Mucosa of descending colon (tissue), 3 donors: ENCODE measurements around the gene CD81. TPM values are rescaled to one million over a fixed set of nuclear protein-coding genes. Genes with fewer than 3 reads are reported as not detected.
"Not testable (repeated sequence)": the region's sequence is repeated elsewhere in the genome, so short reads cannot be mapped to it uniquely, and the experiment has no call there.

ENCODE experiments used
- ATAC-seq: fragments of 200-7000 bp; cut with Tn5 transposase; one replicate; pipeline ENCODE4 v1.9.1; 2020; ENCODE audit warnings: mild to moderate bottlenecking, moderate library complexity
- DNase-seq, 3 donors: peaks; one replicate each; pipeline ENCODE4 v3.0.0-alpha.2; 2020
- H3K36me3 ChIP-seq: fragments of 200-600 bp; one replicate; pipeline ENCODE4 v1.8.0; 2021; ENCODE audit warnings: low read depth, mild to moderate bottlenecking
- H3K4me1 ChIP-seq: fragments of 200-600 bp; one replicate; pipeline ENCODE4 v1.8.0; 2021; ENCODE audit warnings: low read depth, mild to moderate bottlenecking
- H3K4me3 ChIP-seq: fragments of 200-600 bp; one replicate; pipeline ENCODE4 v1.8.0; 2021; ENCODE audit warnings: mild to moderate bottlenecking
- H3K9me3 ChIP-seq: fragments of 200-600 bp; one replicate; pipeline ENCODE4 v1.8.0; 2021; ENCODE audit warnings: mild to moderate bottlenecking
- intact Hi-C, 2 donors: fragments of 100-400 bp; cut with DNase I in 1 of 2; cut with micrococcal nuclease in 1 of 2; formaldehyde crosslinking; loops; one replicate each; pipeline versions ENCODE4 v1.11.0 to v1.11.1; 2022; cut with DNase I, micrococcal nuclease
- total RNA-seq, 3 donors: library from RNA; stranded (reverse); fragmentation: NEBNext Ultra II Directional in 2 of 3; extraction: Animal tissue kit (Norgen Biotek cat#: 25700) in 2 of 3; gene quantifications; one replicate each; pipeline versions ENCODE4 v1.2.1 to v1.2.4, GENCODE V29; 2021 to 2023
- TF ChIP-seq, protein P1 (sequence below): fragments of 200-600 bp; IDR thresholded peaks from one replicate; pipeline ENCODE4 v1.8.0; 2022; ENCODE audit warnings: antibody characterized with exemption, mild to moderate bottlenecking
- donor health status: DM: no; HTN: no; CAD: no; lungs with moderate emphysema.
- donor health status: DM: no; HTN: no; CAD: no.
- donor health status: DM: no; HTN: yes; CAD: no.

Gene CD81
- total RNA-seq, 3 donors from 2014 or later = 98.7 to 551 (median 186) TPM

DNA sequence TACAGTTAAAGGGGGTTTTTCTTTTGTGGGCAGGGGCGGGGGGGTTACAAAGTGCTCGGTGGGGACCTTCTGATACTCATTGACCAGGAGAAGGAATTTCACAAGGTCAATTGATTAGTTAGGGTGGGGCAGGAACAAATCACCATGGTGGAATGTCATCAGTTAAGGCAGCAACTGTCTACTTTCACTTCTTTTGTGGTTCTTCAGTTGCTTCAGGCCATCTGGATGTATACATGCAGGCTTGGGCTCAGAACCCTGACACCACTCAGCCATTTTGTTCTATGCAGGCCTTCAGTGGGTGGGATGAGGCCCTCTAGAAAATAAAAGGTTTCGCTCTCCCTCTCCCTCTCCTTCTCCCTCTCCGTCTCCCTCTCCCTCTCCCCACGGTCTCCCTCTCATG, 45.7 kb upstream of the CD81 start:
- peaks cover 10% of the 10 kb centered on the region for H3K9me3 ChIP-seq
- no peak for ATAC-seq
- H3K4me1 ChIP-seq = no peaks in the 10 kb centered on the region
- no peak for DNase-seq
- H3K4me3 ChIP-seq = no peak overlapping the region
- TF ChIP-seq, protein P1, sequence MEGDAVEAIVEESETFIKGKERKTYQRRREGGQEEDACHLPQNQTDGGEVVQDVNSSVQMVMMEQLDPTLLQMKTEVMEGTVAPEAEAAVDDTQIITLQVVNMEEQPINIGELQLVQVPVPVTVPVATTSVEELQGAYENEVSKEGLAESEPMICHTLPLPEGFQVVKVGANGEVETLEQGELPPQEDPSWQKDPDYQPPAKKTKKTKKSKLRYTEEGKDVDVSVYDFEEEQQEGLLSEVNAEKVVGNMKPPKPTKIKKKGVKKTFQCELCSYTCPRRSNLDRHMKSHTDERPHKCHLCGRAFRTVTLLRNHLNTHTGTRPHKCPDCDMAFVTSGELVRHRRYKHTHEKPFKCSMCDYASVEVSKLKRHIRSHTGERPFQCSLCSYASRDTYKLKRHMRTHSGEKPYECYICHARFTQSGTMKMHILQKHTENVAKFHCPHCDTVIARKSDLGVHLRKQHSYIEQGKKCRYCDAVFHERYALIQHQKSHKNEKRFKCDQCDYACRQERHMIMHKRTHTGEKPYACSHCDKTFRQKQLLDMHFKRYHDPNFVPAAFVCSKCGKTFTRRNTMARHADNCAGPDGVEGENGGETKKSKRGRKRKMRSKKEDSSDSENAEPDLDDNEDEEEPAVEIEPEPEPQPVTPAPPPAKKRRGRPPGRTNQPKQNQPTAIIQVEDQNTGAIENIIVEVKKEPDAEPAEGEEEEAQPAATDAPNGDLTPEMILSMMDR = no peak
- intact Hi-C loops = no loop called here
- no peaks in the 10 kb centered on the region for H3K36me3 ChIP-seq

DNA sequence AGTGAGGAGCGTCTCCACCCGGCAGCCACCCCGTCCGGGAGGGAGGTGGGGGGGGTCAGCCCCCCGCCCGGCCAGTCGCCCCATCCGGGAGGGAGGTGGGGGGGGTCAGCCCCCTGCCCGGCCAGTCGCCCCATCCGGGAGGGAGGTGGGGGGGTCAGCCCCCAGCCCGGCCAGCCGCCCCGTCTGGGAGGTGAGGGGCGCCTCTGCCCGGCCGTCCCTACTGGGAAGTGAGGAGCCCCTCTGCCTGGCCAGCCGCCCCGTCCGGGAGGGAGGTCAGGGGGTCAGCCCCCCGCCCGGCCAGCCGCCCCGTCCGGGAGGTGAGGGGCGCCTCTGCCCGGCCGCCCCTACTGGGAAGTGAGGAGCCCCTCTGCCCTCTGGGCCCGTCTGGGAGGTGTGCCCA, 44.5 kb upstream of the CD81 start:
- H3K4me1 ChIP-seq, intact Hi-C loops, H3K36me3 ChIP-seq, ATAC-seq, H3K4me3 ChIP-seq, DNase-seq: not testable (repeated sequence)
- H3K9me3 ChIP-seq = peaks cover 10% of the 10 kb centered on the region

DNA sequence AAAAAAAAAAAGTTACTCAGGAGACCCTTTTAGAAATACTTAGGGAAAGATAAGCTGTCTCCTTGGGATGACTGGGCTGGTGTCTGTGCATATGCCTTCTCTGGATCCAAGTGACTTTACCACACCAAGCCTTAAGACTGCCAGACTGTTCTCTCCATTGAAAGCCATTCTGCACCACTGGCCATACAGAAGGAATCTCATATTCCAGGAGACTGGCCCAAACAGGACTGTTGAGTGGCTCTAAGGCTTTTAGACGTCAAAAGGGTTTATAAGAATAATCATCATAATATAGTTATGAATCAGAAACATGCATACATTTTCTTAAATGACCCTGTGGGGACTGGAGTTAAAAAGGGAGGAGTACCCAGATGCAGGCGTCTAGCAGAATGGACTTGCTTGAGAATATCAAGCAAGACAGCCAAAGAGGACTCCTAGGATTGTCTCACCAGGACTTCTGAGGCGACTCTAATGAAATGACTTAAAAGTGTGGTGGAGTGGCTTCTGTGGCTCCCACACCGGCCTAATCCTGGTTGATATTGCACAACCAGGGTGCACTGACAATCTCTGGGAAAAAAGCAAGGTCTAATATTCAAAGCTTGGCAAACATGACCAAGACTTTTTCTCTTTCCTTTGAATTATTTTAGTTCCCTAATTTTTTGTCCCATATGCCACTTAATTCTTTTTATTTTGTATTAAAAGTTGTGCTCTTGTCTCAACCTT, 43.5 kb upstream of the CD81 start:
- not testable (repeated sequence) for H3K4me1 ChIP-seq, ATAC-seq, DNase-seq

DNA sequence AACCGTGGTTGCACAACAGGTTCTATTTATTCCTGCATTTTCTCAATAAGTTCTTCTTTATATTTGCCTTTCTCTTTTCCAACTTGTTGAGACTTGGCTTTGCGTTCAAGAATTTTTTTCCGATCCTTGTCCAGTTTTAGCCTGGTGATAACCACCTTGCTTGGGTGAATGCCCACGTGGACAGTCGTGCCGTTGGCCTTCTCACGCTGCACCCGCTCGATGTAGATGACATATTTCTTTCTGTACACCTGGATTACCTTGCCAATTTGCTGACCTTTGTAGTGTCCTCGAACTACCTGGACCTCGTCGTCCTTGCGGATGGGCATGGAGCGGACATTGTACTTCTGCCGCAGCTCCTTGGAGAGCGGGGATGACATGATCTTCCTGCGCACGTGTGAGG, 41.8 kb upstream of the CD81 start:
- not testable (repeated sequence) for H3K4me3 ChIP-seq

More for the DNA sequence above, 43.5 kb upstream of the CD81 start:
- peaks cover 10% of the 10 kb centered on the region for H3K9me3 ChIP-seq
- H3K4me3 ChIP-seq, H3K36me3 ChIP-seq, intact Hi-C loops: not testable (repeated sequence)

DNA sequence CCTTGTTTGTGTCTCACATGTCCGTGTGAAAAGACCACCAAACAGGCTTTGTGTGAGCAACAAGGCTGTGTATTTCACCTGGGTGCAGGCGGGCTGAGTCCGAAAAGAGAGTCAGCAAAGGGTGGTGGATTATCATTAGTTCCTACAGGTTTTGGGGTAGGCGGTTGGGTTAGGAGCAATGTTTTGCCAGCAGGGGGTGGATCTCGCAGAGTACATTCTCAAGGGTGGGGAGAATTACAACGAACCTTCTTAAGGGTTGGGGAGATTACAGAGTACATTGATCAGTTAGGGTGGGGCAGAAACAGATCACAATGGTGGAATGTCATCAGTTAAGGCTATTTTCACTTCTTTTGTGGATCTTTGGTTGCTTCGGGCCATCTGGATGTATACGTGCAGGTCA, 38.4 kb upstream of the CD81 start:
- DNase-seq, H3K4me3 ChIP-seq, H3K9me3 ChIP-seq, intact Hi-C loops, H3K36me3 ChIP-seq, H3K4me1 ChIP-seq, ATAC-seq: not testable (repeated sequence)

More for the DNA sequence above, 41.8 kb upstream of the CD81 start:
- H3K4me1 ChIP-seq, H3K36me3 ChIP-seq, intact Hi-C loops, DNase-seq, ATAC-seq: not testable (repeated sequence)
- H3K9me3 ChIP-seq = peaks cover 10% of the 10 kb centered on the region

DNA sequence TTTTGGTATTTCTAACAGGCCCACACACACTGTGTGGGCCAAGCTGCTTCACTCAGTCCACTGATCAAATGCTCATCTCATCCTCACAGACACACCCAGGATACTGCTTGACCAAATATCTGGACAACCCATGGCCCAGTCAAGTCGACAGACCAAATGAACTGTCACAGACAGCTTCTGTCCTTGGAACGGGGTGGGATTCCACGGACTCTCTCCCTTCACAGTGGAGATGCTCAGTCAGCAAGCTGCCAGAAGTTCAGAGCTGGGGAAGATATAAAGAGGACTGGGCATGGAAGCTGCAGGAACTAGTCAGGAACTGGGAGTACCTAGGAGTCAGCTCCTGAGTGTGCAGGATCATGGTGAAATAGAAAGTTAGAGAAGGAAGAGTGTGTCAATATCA, 34.6 kb upstream of the CD81 start:
- no peak overlapping the region for H3K4me3 ChIP-seq
- TF ChIP-seq, protein P1 = no peak
- DNase-seq (no peak), ATAC-seq (no peak)
- no peaks in the 10 kb centered on the region for H3K36me3 ChIP-seq
- intact Hi-C loops = no loop called here
- no peaks in the 10 kb centered on the region for H3K4me1 ChIP-seq
- no peaks in the 10 kb centered on the region for H3K9me3 ChIP-seq

DNA sequence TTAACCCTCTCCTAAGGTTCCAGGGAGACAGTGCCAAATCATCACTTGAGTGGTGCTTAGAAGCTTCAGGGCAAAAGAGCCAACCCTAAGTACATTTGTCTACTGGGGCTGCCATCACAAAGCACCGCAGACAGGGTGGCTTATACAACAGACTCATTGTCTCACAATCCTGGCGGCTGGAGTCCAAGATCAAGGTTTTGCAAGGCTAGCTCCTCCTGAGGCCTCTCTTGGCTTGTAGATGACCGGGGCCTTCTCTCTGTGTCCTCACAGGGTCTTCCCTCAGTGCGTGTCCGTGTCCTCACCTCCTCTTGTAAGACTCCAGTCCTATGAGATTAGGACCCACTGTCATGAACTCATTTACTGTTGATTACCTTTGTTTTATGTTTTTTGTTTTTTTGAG, 34.1 kb upstream of the CD81 start:
- Histone ChIP-seq H3K9me3 (no peaks in the 10 kb centered on the region), H3K4me1 (no peaks in the 10 kb centered on the region), H3K4me3 (no peak overlapping the region), H3K36me3 (no peaks in the 10 kb centered on the region)
- DNase-seq = no peak
- TF ChIP-seq, protein P1 = no peak
- intact Hi-C loops = no loop called here
- no peak for ATAC-seq

DNA sequence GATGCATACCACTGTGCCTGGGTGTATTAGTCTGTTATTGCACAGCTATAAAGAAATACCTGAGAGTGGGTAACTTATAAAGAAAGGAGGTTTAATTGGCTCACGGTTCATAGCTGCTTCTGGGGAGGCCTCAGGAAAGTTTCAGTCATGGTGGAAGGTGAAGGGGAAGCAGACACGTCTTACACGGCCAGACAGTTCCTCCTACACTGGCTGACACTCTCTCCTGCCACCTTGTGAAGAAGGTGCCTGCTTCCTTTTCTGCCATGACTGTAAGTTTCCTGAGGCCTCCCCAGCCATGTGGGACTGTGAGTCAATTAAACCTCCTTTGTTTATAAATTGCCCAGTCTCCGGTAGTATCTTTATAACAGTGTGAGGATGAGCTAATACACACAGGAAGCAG, 33.6 kb upstream of the CD81 start:
- no peaks in the 10 kb centered on the region for H3K9me3 ChIP-seq
- no peak for ATAC-seq
- intact Hi-C loops = no loop called here

More for the DNA sequence above, 33.6 kb upstream of the CD81 start:
- TF ChIP-seq, protein P1 = no peak
- H3K36me3 ChIP-seq = no peaks in the 10 kb centered on the region
- DNase-seq = no peak
- H3K4me1 ChIP-seq = no peaks in the 10 kb centered on the region
- no peak overlapping the region for H3K4me3 ChIP-seq
